ENCODE data around the gene GUK1.
"Not testable (repeated sequence)": the region's sequence is repeated elsewhere in the genome, so short reads cannot be mapped to it uniquely, and the experiment has no call there.

The GUK1 gene

DNA sequence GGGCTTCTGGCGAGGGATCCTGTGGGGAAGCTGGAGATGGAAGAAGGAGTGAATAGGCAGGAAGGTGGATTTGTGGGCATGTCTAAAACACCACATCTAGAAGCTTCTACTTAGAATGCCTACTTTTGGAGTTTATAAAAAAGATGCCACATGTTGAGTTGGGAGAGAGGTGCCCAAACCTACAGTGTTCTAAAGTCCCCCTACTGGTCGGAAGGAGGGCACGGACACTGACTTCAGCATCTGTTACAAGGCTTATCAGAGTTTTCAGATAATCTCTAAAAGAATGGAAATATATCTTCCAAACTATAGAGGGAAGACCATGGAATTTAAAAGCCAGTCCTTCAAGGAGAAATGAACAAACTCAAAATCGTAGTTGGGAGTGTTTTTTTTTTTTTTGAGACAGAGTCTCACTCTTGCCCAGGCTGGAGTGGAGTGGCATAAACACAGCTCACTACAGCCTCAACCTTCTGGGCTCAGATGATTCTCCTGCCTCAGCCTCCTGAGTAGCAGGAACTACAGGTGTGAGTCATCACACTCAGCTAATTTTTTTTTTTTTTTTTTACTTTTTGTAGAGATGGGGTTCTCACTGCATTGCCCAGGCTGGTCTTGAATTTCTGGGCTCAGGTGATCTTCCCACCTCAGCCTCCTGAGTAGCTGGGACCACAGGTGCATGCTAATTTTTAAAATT is 40.3 kb downstream of the GUK1 start:
- no peak for DNase-seq

DNA sequence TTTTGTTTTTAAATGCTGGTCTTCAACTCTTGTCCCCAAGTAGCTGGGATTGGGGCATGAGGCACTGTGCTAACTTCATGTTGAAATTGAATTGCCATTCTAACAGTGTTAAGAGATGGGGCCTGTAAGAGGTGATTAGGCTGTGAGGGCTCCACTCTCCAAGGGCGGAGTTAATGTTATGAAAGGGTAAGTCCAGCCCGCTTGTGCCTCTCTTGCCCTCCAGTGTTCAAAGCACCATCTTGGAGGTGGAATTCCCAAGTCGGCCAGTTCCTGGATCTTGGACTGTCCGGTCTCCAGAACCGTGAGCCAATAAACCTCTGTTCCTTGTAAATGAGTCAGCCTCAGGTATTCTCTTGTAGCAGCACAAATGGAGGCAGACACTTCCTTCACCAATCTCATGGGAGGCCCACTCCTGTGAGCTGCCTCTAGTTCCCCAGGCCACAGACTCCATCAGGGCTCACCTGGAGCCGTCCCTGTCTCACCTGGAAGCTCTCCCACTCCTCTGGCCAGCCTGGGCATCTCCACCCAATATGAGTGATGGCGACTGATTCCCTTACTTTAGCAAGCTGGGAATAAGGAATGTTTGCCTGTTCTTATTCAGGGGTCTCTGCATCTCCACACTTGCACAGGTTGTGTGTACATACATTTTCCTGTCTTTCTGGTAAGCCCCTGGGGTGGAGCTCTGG is 41.0 kb downstream of the GUK1 start:
- DNase-seq = no peak

- DNase-seq = no peak
Measured at GRCh38 chr1:228181645-228182034, 41.6 kb downstream of the GUK1 start.

DNA sequence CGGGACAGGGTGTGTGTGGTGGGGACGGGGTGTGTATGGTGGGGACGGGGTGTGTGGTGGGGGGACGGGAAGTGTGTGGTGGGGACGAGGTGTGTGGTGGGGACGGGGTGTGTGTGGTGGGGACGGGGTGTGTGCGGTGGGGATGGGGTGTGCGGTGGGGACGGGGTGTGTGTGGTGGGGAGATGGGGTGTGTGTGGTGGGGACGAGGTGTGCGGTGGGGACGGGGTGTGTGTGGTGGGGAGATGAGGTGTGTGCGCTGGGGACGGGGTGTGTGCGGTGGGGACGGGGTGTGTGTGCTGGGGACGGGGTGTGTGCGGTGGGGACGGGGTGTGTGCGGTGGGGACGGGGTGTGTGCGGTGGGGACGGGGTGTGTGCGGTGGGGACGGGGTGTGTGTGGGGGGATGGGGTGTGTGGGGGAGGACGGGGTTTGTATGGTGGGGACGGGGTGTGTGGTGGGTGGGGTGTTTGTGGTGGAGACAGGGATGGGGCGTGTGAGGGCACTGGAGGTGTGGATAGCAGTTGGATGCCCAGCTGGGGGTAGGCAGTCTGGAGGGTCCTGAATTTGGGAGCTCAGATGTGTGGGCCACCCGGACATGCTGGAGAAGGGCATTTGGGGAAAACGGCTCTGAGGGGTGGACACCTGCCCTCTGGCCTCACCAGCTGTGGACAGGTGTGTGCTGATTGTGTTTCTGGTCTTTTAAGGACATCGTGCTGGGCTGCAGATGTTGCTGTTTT is 42.4 kb downstream of the GUK1 start:
- no peak for DNase-seq

DNA sequence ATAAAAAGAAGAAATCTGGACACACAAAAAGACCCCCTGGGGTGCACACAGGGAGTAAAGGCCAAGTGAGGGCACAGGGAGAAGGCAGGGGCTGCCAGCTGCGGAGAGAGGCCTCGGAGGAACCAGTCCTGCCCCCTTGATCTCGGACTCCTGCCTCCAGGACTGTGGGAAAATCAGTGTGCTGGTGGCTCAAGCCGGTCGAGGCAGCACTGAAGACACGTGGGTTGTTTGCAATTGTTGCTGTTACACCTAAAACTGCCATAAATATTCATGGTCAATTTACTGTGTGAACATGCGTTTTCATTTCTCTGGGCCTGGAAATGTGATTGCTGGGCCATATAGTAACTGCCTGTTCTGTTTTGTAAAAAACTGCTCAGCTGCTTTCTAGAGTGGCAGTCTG is 44.1 kb downstream of the GUK1 start:
- no peak for DNase-seq

DNA sequence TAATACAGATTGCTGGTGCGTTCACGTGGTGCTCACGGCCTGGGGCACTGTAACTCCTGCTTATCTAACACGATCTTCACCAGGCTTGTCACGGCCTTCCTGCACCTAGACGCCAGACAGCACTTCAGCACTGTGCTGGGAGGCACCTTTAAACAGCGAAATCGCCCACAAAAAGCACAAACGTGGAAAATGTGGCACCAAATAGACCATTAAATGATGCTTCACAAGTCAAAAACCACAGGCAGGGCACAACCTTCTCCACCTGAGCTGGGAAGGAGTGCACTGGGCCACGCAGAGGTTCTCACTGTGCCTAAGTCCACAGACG is 45.5 kb downstream of the GUK1 start:
- no peak for DNase-seq

DNA sequence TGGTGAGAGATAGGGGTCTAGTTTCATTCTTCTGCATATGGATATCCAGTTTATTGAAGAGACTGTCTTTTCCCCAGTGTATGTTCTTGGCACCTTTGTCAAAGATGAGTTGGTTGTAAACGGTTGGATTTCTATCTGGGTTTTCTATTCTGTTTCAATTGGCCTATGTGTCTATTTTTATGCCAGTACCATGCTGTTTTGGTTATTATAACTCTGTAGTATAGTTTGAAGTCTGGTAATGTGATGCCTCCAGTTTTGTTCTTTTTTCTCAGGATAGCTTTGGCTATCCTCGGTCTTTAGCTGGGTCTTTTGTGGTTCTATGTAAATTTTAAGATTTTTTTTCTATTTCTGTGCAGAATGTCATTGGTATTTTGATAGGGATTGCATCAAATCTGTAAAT is 48.2 kb downstream of the GUK1 start:
- not testable (repeated sequence) for DNase-seq

DNA sequence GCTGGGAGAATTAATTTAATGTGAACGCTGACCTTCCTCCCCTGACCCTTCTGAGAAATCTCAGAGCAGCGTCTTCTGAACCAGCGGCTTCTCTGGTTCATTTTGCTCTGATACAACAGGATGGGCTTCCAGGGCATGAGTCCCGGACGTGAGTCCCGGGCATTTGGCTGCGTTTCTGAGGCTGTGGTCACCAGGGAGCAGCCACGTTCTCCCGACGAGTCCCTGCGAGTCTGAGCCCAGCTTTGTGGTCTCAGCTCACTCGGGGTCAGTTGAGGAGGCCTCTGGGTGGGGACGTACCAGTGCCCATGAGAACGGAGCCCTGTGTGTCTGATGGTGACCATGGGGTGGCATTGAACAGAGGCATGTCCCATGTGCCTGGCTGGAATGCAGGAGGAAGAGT is 50.1 kb downstream of the GUK1 start:
- DNase-seq = no peak

GRCh38 chr1:228190778-228191177 is 50.7 kb downstream of the GUK1 start:
- no peak for DNase-seq

GRCh38 chr1:228194436-228194835 is 54.4 kb downstream of the GUK1 start:
- no peak for DNase-seq

- no peak for DNase-seq
Measured at GRCh38 chr1:228194921-228195812, 55.1 kb downstream of the GUK1 start.

DNA sequence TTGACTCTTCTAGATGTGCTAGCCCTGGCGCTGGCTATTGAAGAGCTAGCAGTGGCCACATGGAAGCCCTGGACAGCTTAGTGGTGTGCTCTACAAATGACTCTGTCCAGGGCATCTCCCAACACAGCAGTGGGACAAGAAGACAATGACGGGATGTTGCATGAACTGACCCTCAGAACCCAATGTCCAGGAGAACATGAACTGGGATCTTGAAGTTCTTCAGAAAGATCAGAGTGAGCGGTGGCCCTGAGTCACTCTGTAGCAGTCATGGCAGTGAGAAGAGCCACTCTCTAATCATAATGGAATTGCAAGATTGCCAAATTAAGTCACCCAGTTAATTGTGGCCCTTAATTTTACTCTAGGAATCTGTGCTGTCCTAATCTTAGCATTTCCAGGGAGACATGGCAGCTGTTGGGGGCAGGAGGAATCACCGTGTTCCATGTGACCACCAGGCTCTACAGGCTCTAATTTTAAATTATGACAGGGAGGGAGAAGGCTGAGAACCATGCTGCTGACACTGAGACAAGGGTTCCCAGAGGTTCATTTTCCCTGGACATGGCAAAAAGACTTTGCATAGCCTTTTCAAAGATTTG is 57.6 kb downstream of the GUK1 start:
- no peak for DNase-seq

Measured in NK-92 treated with Interleukin-12 subunit alpha and Interleukin-12 subunit beta, amount 100 ng/mL, for 24 hours (cell line).